Endodermal cell (in vitro differentiated cells): ENCODE data around the gene CEACAM19. TPM values are rescaled to one million over a fixed set of nuclear protein-coding genes. Genes with fewer than 3 reads are reported as not detected.

Experiments
- DNase-seq: peaks from one replicate; pipeline ENCODE4 v3.0.0-alpha.2; 2017
- H3K27ac ChIP-seq: 2 replicates; pipeline ENCODE4 v1.5.1; 2013; ENCODE audit warnings: mild to moderate bottlenecking, low read depth, low read length, moderate library complexity
- H3K27me3 ChIP-seq: 2 replicates; pipeline ENCODE4 v1.6.1; 2013; ENCODE audit warnings: mild to moderate bottlenecking, low read length, moderate library complexity; ENCODE audit not compliant: insufficient read depth, control insufficient read depth, poor library complexity, severe bottlenecking
- H3K36me3 ChIP-seq: 2 replicates; pipeline ENCODE4 v1.7.0; 2013; ENCODE audit warnings: mild to moderate bottlenecking, low read length, moderate library complexity; ENCODE audit not compliant: control insufficient read depth, insufficient read depth
- H3K4me1 ChIP-seq: one replicate; pipeline ENCODE4 v1.7.0; 2013; ENCODE audit warnings: low read length; ENCODE audit not compliant: control insufficient read depth, insufficient read depth
- H3K4me3 ChIP-seq: 2 replicates; pipeline ENCODE4 v1.5.1; 2013; ENCODE audit warnings: mild to moderate bottlenecking, low read length, moderate library complexity
- H3K9ac ChIP-seq: 2 replicates; pipeline ENCODE4 v1.6.1; 2013; ENCODE audit warnings: mild to moderate bottlenecking, low read length, moderate library complexity; ENCODE audit not compliant: poor library complexity, severe bottlenecking; ENCODE audit errors: extremely low read depth
- H3K9me3 ChIP-seq: 2 replicates; pipeline ENCODE4 v1.6.1; 2013; ENCODE audit warnings: mild to moderate bottlenecking, low read length, moderate library complexity; ENCODE audit not compliant: control insufficient read depth
- H3K27ac Mint-ChIP-seq: 2 replicates; pipeline ENCODE4 v1.8.0; 2020; ENCODE audit warnings: mixed read lengths
- H3K27me3 Mint-ChIP-seq: 2 replicates; pipeline ENCODE4 v1.8.0; 2021; ENCODE audit warnings: mild to moderate bottlenecking, mixed read lengths; ENCODE audit not compliant: insufficient read depth
- H3K36me3 Mint-ChIP-seq: 2 replicates; pipeline ENCODE4 v1.8.0; 2020; ENCODE audit warnings: low read depth, mixed read lengths
- H3K4me1 Mint-ChIP-seq: 2 replicates; pipeline ENCODE4 v1.8.0; 2020; ENCODE audit warnings: mixed read lengths
- H3K4me3 Mint-ChIP-seq: 2 replicates; pipeline ENCODE4 v1.8.0; 2020; ENCODE audit warnings: mild to moderate bottlenecking, moderate library complexity, mixed read lengths
- H3K9me3 Mint-ChIP-seq: 2 replicates; pipeline ENCODE4 v1.8.0; 2020; ENCODE audit warnings: mild to moderate bottlenecking, mixed read lengths
- CTCF ChIP-seq: fragments of 200-600 bp; sonication (generic); conservative IDR thresholded peaks from 2 replicates; pipeline ENCODE4 v1.5.0; 2021; ENCODE audit warnings: antibody characterized with exemption, mild to moderate bottlenecking
- WGBS, 2 experiments: methylation state at CpG; one replicate each; pipeline versions ENCODE4 v1.1.5 to v1.1.7; 2013; ENCODE audit warnings: missing lambda C conversion rate in 2 of 2, mixed read lengths in 1 of 2; ENCODE audit not compliant: insufficient coverage in 1 of 2, insufficient read length in 1 of 2; 5-methylcytosine and 5-hydroxymethylcytosine counted together
- total RNA-seq, 2 donors: library from RNA; stranded (reverse); fragmentation: NEBNext Ultra II Directional in 1 of 2; extraction: Animal tissue kit (Norgen Biotek cat#: 25700) in 1 of 2; gene quantifications; 2 replicates in 1 of 2; 3 replicates in 1 of 2; pipeline ENCODE4 v1.2.1, GENCODE V29; 2021

Gene CEACAM19
- total RNA-seq, 2 donors from 2014 or later, result 2.2 to 2.8 TPM

- no peak within 1 kb of the TSS for H3K27ac Mint-ChIP-seq
- peaks cover 5% of the 10 kb centered on the region for H3K4me1 Mint-ChIP-seq
- no peaks in the 10 kb centered on the region for H3K27me3 Mint-ChIP-seq
- Histone ChIP-seq H3K27me3 (no peaks in the 10 kb centered on the region), H3K4me1 (no peaks in the 10 kb centered on the region), H3K4me3 (no peak within 1 kb of the TSS), H3K27ac (no peak within 1 kb of the TSS), H3K9ac (no peak within 1 kb of the TSS), H3K9me3 (no peaks in the 10 kb centered on the region), H3K36me3 (no peaks in the 10 kb centered on the region)
- DNase-seq, result no peak
- no peak within 1 kb of the TSS for H3K4me3 Mint-ChIP-seq
- 90 to 98% methylated on average over 9 to 13 of the region's 13 CpGs for WGBS, 2 experiments
- no peaks in the 10 kb centered on the region for H3K9me3 Mint-ChIP-seq
- no peak for TF ChIP-seq CTCF
- no peaks in the 10 kb centered on the region for H3K36me3 Mint-ChIP-seq
Observed at GRCh38 chr19:44698492-44699201, 27.4 kb downstream of the CEACAM19 start, which contains the start of gene CEACAM16. TSS of gene CEACAM16 (plus strand) at chr19:44699151. CDS start at chr19:44701457, 2,306 bp downstream.

- no peak for DNase-seq
- Mint-ChIP-seq H3K4me1 (peaks cover 5% of the 10 kb centered on the region), H3K27ac (no peak overlapping the region), H3K36me3 (no peaks in the 10 kb centered on the region), H3K9me3 (no peaks in the 10 kb centered on the region), H3K4me3 (no peak overlapping the region), H3K27me3 (no peaks in the 10 kb centered on the region)
- Histone ChIP-seq H3K36me3 (no peaks in the 10 kb centered on the region), H3K27ac (no peak overlapping the region), H3K4me1 (no peaks in the 10 kb centered on the region), H3K4me3 (no peak overlapping the region), H3K9ac (no peak overlapping the region), H3K27me3 (no peaks in the 10 kb centered on the region), H3K9me3 (no peaks in the 10 kb centered on the region)
- 94 to 98% methylated on average over 3 to 5 of the region's 5 CpGs for WGBS, 2 experiments
- no peak for TF ChIP-seq CTCF
Observed at GRCh38 chr19:44700547-44700946, 29.3 kb downstream of the CEACAM19 start.

GRCh38 chr19:44701228-44701627 lies 29.9 kb downstream of the CEACAM19 start:
- Histone ChIP-seq H3K9me3 (no peaks in the 10 kb centered on the region), H3K9ac (no peak overlapping the region), H3K4me3 (no peak overlapping the region), H3K27me3 (no peaks in the 10 kb centered on the region), H3K36me3 (no peaks in the 10 kb centered on the region), H3K4me1 (no peaks in the 10 kb centered on the region), H3K27ac (no peak overlapping the region)
- Mint-ChIP-seq H3K27ac (no peak overlapping the region), H3K4me1 (peaks cover 5% of the 10 kb centered on the region), H3K4me3 (no peak overlapping the region), H3K9me3 (no peaks in the 10 kb centered on the region), H3K27me3 (no peaks in the 10 kb centered on the region), H3K36me3 (no peaks in the 10 kb centered on the region)
- DNase-seq, result no peak
- no peak for TF ChIP-seq CTCF
- 90 to 93% methylated on average over 8 to 15 of the region's 15 CpGs for WGBS, 2 experiments
